GM19438 (cell line): Measurements from ENCODE around the gene SHC2.
"Not testable (repeated sequence)": the region's sequence is repeated elsewhere in the genome, so short reads cannot be mapped to it uniquely, and the experiment has no call there.

Experiments
- ATAC-seq: cut with Tn5 transposase; IDR thresholded peaks from one replicate; pipeline ENCODE4 v1.9.1; 2021; ENCODE audit warnings: low read depth; ENCODE audit not compliant: unreplicated experiment

The SHC2 gene

DNA sequence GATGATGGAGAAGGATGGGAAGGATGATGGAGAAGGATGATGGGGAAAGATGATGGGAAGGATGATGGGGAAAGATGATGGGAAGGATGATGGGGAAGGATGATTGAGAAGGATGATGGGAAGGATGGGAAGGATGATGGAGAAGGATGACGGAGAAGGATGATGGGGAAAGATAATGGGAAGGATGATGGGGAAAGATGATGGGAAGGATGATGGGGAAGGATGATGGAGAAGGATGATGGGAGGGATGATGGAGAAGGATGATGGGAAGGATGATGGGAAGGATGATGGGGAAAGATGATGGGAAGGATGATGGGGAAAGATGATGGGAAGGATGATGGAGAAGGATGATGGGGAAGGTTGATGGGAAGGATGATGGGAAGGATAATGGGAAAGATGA is 66.0 kb downstream of the SHC2 start:
- ATAC-seq = not testable (repeated sequence)

DNA sequence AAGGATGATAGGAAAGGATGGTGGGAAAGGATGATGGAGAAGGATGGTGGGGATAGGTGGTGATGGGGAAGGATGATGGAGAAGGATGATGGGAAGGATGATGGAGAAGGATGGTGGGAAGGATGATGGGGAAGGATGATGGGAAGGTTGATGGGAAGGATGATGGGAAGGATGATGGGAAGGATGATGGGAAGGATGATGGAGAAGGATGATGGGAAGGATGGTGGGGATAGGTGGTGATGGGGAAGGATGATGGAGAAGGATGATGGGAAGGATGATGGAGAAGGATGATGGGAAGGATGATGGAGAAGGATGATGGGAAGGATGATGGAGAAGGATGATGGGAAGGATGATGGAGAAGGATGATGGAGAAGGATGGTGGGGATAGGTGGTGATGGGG is 67.3 kb downstream of the SHC2 start:
- not testable (repeated sequence) for ATAC-seq

DNA sequence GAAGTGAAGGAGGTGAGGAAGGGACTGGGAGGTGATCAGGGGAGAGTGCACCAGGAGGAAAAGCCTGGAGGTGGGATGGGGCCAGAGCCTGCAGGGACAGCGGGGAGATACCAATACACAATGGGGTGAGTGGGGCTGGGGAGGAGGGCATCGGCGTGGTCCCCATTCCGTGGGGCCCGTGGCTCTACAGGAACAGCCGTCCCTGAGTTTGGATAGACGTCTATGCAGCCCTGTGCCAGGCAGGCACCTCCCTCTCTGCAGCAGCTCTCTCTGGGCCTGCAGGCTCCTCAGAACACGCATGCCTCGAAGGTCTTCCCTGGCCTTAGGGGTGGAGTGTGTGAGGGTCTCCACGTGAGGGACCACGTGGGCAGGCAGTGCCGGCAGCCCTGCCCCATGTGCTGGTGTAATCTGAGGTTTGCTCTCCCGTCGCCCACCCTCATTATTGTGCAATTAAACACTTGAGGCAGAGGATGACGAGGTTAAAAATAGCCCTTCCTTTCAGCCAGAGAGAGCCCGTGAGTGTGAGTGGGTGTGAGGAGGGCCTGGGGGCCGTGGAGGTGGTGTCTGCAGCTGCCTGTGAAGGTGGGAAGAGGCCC is 68.4 kb downstream of the SHC2 start:
- no peak for ATAC-seq

DNA sequence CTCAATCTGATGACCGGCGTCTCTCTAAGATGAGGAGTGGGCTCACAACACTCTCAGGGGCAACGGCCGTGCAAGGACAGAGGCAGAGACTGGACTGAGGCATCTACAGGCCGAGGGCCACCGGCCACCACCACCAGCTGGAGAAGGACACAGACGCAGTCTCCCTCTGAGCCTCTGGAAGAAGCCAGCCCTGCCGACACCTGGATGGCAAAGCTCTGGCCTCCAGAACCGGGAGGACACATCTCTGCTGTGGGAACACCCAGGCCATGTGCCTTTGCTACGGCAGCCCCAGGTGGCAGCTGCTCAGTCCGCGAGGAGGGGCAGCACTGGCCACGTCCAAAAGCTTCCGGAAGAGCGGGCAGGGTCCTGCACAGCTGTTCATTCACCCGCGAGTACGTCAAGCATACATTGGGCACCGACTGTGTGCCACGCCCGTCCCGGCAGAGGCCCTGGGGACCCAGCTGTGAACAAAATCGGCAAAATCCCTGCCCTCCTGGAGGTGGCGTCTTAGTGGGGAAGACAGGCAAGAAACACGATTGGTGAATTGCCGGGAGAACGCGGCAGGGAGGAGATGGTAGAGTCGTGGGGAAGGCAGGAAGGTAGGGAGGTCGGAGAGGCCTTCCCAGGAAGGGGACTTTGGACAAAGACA is 69.0 kb downstream of the SHC2 start:
- ATAC-seq = no peak

DNA sequence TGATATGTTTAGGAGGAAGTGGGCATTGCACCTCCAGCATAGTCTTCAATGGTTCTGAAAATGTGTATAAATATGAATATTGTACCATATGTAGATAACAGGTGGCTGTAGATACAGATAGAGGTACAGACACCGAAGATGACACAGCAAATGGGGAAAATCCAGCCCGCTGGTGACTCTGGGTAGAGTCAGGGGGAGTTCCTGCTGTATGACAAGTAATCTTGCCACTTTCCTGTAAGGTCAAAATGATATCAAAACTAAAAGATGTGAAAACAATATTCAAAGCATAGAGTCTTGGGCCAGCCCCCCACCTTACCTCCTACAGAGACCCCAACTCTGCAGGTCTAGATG is 69.7 kb downstream of the SHC2 start:
- no peak for ATAC-seq

DNA sequence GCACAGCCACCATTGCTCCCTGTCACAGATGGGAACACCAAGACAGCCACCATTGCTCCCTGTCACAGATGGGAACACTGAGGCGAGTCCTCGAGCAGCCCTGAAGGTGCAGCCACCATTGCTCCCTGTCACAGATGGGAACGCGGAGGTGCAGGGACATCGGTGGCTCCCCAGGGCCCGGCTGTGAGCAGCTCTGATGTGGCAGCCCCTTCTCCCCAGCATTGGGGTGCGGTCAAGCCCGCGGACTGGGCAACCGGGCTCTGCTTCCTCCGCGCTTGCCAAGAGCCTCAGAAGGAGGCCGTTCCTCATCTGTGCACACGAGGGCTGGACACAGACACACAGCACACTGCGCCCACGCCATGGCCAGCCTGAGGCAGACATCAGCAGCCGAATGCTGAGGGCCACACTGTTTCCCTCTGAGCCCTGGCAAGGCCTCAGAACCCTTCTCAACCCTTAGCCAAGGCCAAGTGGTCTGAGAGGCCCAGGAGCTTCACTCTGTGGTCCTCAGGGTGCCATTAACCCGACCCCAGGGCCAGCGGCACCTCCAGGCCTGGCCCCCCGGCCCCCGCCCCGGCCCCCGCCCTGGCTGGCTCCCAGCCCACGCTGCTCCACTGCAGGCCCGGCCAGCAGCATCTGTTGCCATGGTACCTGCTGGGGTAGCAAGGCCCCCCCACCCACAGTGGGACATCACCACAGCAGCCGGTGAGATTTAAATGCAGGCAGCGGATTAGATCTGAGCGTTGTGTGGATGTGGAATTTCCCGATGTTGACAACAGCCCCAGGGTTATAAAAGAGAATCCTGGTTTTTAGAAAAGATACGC is 70.2 kb downstream of the SHC2 start:
- no peak for ATAC-seq

DNA sequence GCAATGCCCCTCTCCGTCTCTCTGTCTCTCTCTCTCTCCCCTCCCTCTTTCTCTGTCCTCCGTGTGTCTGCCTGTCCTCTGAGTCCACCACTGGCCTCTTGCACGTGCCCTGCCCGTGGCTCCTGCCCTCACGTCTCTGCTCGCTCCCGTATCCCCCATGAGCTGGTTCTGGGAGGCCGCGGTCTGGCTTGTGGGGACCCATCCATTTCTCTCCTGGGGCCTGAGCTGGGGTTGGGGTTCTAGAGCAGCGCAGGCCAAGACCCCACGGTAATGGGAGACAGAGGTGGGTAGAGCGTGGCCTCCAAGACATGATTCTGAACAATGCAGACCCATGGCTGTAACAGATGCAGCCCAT is 70.9 kb downstream of the SHC2 start:
- ATAC-seq = no peak

DNA sequence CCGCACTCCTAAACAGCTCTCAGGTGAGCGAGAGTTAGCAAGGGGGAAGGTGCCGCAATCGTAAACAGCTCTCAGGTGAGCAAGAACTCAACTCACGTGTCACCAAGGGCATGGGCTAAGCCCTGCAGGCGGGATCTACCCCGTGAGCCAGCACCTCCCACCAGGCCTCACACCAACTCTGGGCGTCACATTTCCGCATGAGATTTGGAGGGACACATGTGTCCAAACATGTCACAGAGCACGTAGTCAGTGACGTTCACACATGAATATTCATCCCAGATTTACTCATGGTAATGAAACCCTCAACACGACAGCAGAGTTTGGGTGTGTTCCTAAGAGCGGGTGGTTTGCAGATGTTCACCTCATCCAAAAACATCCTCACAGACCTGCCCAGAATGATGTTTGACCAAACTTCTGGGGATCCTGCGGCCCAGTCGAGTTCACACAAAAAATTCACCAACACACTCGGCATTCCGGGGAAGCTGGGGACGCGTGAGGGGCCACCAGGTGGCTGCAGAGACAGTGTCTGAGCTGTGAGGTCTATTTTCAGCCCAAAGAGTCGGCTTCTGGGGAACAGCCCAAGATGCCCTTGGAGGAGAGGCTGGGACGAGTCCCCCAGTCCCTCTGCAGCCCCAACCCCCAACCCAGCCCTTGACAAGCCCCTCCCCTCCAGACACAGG is 71.4 kb downstream of the SHC2 start:
- no peak for ATAC-seq

DNA sequence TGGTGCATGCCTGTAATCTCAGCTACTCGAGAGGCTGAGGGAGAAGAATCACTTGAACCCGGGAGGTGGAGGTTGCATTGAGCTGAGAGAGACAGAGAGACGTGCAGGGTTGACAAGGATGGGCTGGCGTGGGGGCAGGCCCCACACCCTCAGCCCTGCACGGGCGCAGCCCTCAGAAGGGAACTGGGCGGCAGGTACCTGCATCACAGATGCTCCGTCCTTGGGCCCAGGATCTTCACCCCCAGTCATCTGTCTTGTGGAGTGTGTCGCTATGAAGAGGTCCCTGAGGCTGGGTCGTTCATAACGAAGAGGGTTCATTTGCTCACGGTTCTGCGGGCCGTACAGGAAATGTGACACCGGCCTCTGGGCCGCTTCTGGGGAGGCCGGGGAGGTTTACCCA is 72.1 kb downstream of the SHC2 start:
- ATAC-seq = no peak

DNA sequence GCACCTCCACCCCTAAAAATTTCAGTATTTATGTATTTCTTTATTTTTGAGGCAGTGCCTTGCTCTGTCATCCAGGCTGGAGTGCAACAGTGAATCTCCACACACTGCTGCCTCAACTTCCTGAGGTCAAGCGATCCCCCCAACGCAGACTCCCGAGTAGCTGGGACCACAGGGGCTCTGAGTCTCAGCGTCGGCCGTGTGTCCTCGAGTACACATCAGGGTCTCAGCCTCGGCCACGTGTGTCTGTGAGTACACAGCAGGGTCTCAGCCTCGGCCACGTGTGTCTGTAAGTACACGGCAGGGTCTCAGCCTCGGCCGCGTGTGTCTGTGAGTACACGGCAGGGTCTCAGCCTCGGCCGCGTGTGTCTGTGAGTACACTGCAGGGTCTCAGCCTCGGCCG is 73.1 kb downstream of the SHC2 start:
- ATAC-seq = no peak

DNA sequence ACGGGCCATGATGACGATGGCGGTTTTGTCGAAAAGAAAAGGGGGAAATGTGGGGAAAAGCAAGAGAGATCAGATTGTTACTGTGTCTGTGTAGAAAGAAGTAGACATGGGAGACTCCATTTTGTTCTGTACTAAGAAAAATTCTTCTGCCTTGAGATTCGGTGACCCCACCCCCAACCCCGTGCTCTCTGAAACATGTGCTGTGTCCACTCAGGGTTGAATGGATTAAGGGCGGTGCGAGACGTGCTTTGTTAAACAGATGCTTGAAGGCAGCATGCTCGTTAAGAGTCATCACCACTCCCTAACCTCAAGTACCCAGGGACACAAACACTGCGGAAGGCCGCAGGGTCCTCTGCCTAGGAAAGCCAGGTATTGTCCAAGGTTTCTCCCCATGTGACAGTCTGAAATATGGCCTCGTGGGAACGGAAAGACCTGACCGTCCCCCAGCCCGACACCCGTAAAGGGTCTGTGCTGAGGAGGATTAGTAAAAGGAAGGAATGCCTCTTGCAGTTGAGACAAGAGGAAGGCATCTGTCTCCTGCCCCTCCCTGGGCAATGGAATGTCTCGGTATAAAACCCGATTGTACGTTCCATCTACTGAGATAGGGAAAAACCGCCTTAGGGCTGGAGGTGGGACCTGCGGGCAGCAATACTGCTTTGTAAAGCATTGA is 74.1 kb downstream of the SHC2 start:
- not testable (repeated sequence) for ATAC-seq

DNA sequence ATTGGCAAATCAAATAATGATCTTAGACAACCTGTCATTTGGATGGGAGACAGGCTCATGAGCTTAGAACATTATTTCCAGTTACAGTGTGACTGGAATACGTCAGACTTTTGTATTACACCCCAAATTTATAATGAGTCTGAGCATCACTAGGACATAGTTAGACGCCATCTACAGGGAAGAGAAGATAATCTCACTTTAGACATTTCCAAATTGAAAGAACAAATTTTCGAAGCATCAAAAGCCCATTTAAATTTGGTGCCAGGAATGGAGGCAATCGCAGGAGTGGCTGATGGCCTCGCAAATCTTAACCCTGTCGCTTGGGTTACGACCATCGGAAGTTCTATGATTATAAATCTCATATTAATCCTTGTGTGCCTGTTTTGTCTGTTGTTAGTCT is 74.6 kb downstream of the SHC2 start:
- not testable (repeated sequence) for ATAC-seq

DNA sequence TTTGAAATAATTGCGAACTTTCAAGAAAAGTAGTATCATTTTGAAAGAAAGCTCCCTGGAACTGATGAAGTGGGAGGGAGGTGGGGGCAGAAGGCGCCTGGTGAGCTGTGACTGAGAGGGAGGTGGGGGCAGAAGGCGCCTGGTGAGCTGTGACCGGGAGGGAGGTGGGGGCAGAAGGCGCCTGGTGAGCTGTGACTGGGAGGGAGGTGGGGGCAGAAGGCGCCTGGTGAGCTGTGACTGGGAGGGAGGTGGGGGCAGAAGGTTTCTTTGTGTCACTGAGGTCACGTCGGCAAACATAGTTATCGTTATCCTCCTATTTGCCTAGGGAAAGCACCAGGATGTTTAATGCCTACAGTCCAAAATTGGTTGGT is 76.0 kb downstream of the SHC2 start:
- no peak for ATAC-seq

DNA sequence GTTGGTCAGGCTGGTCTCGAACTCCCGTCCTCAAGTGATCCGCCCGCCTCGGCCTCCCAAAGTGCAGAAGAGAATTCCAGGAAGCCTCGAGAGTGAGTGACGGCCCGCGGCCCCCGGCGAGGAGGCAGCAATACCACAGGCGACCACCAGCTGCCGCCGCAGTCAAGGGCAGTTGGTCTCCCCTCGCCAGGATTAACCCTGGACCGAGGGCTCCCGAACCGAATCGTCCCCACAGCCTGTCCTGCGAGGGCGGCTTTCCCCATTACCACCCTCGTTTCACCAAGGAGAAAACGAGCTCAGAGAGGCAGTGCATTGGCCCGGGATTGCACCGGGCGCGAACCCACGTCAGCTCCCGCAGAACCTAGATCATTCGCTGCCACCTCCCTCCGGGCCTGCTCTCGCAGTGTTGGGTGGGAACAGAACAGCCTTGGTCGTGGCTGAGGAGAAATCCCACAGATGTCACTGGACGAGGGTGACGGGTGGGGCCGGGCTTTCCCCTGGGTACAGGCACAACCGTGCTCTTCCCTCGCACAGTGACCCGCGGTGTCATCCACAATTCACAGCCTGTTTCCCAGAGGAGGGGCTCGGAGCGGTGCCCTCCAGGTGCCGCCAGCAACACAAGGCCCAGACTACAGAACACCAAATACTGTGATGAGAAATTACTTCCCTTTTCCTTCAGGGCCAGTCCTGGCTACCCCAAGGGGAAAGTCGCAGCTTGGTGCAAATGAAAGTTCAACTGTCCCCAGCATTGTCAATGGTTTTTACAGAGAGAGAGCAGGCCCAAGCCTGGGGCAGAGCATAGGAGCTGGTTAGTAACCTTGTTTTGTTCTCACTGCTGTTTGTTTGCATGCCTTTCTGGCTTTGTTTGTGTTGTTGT is 76.7 kb downstream of the SHC2 start:
- ATAC-seq = no peak

DNA sequence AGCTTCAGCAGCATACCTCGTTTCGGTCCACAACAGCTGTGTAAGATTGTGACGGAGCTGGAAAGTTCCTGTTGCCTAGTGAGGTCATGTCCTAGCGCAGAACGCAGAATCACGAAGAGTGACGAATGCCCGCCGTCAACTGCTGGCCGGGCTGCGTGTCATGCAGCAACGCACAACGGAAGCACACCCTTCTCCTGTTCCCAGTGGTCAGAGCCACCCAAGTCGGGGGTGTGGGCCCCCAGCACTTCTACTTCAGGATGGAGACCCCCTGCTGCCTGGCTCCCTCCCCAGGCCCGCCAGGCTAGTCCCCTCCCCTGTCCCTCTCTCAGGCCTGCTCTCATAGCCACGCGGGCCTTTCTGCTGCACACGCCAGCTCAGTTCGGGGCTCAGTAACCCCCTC is 77.8 kb downstream of the SHC2 start:
- no peak for ATAC-seq

DNA sequence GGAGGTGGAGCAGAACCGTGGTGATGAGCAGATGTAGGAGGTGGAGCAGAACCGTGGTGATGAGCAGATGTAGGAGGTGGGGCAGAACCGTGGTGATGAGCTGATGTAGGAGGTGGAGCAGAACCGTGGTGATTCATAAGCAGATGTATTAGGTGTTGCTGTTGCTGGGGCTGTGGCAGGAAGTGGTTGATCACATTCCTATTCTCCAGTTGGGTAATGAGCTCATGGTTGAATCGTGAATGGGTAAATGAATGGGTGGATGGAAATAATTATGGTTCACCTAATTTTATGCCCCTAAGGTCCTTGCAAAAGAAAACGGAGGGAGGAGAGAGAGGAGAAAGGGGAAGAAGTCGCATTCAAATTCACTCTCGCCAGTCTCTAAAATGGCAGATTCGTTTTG is 78.3 kb downstream of the SHC2 start:
- not testable (repeated sequence) for ATAC-seq

DNA sequence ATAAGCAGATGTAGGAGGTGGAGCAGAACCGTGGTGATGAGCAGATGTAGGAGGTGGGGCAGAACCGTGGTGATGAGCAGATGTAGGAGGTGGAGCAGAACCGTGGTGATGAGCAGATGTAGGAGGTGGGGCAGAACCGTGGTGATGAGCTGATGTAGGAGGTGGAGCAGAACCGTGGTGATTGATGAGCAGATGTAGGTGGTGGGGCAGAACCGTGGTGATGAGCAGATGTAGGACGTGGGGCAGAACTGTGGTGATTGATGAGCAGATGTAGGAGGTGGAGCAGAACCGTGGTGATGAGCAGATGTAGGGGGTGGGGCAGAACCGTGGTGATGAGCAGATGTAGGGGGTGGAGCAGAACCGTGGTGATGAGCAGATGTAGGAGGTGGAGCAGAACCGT is 78.9 kb downstream of the SHC2 start:
- not testable (repeated sequence) for ATAC-seq

DNA sequence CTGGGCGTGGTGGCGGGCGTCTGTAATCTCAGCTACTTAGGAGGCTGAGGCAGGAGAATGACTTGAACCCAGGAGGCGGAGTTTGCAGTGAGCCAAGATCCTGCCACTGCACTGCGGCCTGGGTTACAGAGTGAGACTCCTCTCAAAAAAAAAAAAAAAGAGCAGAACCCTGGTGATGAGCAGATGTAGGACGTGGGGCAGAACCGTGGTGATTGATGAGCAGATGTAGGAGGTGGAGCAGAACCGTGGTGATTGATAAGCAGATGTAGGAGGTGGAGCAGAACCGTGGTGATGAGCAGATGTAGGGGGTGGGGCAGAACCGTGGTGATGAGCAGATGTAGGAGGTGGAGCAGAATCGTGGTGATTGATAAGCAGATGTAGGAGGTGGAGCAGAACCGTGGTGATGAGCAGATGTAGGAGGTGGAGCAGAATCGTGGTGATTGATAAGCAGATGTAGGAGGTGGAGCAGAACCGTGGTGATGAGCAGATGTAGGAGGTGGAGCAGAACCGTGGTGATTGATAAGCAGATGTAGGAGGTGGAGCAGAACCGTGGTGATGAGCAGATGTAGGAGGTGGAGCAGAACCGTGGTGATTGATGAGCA is 80.1 kb downstream of the SHC2 start:
- not testable (repeated sequence) for ATAC-seq

DNA sequence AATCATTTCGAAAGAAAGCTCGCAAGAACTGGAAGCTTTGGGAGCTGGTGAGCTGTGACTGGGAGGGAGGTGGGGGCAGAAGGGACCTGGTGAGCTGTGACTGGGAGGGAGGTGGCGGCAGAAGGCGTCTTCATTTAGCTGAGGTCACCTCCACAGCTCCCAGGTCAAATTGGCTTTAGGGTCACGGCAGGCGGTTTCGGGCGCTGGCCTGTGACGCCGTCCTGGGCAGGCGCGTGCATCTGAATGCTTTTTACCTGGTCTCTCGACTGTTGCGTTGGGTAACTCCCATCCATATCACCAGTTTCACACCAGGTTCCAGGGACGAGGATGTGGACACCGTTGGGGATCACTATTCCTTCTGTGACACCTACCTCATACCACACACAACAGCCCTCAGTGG is 81.0 kb downstream of the SHC2 start:
- ATAC-seq = no peak

DNA sequence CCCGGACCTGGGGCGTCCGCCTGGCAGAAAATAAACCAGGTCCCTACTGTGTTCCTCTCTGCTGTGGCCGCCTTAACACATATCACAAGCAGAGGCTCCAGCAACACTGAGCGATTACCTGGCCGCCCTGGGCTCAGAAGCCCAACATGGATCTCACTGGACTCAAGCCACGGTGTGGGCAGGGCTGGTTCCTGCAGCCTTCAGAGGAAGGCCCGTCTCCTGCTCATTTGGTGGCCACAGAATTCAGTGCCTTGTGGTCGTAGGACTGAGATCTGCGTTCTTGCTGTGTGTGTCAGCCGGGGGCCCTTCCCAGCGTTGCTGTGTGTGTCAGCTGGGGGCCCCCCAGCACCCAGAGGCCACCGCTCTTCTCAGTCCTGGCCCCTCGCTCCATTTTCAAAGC is 82.1 kb downstream of the SHC2 start:
- no peak for ATAC-seq
